HG02970 (cell line): ENCODE results near the gene B9D1.
A peak's percentile ranks its signal among the peaks of the same experiment; 100 is the strongest.

Experiments used
- ATAC-seq: cut with Tn5 transposase; IDR thresholded peaks from one replicate; pipeline ENCODE4 v1.9.1; 2021; ENCODE audit warnings: mild to moderate bottlenecking, moderate library complexity, moderate number of reproducible peaks; ENCODE audit not compliant: unreplicated experiment, low FRiP score

Gene B9D1

GRCh38 chr17:19308398-19308797 lies 54.1 kb downstream of the B9D1 start:
- ATAC-seq: no peak

DNA sequence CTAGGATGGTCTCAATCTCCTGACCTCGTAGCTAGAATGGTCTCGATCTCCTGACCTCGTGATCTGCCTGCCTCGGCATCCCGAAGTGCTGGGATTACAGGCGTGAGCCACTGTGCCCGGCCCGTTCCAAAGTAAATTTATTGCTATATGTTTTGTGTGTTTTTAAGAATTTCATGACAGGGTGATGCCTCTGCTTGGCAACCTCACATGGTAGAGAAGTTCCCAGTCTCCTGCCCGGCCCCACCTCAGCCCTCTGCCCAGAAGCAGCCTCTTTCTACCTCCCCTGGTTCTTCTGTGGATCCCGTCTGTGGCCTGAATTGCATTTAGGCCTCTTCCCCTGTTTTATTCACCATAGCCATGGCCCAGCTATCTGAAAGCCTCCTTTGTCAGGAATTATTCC lies 55.0 kb downstream of the B9D1 start:
- no peak for ATAC-seq

- ATAC-seq: peak; percentile 60
Observed at GRCh38 chr17:19306160-19307111, 56.1 kb downstream of the B9D1 start.

DNA sequence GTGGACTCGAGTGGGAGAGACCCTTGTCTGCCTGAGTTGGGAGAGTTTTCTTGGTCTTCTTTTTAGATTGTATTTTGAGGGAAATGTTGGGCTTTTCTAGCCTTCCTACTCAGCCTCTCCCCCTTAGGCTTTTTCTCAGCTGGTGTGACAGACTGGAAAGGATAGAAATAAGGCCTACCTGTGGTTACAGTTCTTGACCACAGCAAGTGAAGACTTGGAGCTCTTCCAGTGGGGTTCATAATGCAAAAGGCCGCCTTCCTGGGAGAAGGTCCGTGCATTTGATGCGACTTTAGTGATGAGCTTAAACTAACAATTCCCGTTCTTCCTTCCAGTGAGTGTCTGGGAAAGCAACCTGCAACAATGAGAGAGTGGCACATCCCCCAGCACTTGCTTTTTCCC lies 56.8 kb downstream of the B9D1 start:
- no peak for ATAC-seq

DNA sequence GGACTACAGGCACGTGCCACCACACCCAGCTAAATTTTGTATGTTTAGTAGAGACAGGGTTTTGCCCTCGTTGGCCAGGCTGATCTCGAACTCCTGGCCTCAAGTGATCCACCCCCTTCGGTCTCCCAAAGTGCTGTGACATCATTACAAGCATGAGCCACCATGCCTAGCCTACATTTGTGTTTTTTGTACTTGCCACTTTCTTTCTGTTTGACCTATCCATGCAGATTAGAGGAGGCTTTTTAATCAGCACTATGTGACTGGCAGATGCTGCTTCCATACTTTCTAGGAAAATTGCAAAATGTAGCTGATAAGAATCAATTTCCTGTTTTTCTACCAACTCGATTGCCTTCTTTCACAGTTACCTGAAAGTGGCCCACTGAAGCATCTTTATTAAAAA lies 57.3 kb downstream of the B9D1 start:
- ATAC-seq: no peak

GRCh38 chr17:19304751-19305150 lies 57.8 kb downstream of the B9D1 start:
- ATAC-seq: no peak

- ATAC-seq: no peak
Observed at GRCh38 chr17:19304209-19304608, 58.3 kb downstream of the B9D1 start.

DNA sequence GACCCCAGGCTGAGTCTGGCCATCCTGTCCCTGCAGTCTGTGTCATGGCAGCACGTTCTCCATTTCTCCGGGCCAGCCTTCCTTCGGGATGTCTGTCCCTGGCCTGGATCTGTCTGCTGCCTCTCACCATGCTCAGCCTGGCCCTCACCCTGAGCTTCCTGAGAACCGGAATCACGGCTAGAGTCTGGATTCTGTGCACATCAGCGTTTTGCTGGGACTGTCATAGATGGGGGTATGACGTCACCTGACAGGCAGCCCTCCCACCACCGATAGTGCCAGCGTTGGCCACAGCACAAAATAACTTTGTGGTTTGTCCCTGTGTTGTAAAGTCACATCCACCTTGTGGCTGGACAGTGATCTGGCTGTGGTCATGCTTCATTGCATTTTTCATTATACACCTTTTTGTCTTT lies 59.2 kb downstream of the B9D1 start:
- no peak for ATAC-seq

DNA sequence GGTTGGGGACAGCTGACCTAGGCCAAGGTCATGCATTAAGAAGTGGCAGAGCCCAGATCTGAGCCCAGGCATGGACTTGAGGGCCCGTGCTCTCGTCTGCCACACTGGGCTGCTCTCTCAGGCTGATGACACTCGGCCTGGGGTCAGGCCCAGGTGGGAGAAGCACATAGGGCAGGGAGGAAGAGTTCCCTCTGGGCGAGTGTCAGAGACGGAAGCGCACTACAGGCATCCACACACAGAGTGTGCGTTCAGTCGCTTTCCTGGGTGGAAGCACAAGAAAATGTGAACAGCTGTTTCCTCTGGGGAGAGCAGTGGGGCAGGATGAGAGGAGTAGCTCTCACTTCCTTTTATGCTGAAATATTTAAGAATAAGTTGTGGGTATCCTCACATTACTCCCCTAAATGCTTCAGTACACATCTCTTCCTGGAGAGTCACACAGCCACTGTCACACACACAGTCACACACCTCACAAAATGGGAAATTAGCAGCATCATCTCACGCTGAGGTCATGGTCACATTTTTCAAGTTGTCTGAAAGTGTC lies 59.7 kb downstream of the B9D1 start:
- ATAC-seq: no peak

DNA sequence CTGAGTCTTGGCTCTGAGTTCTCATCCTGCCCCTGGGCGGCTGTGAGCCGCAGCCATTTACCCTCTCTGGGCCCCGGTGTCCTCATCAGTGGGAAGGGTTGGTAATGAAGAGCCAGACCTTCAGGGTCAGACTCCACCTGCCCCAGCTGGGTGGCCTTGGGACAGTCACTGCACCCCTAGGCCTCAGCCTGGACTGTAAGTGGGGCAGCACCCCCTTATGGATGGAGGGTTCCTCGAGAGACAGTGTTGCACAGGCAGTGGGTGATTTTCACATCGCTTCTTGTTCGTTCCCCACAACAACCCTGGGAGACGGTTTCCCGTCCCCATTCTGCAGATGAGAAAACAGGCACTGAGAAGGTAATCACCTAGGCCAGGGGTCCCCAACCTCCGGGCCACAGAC lies 60.5 kb downstream of the B9D1 start:
- no peak for ATAC-seq

DNA sequence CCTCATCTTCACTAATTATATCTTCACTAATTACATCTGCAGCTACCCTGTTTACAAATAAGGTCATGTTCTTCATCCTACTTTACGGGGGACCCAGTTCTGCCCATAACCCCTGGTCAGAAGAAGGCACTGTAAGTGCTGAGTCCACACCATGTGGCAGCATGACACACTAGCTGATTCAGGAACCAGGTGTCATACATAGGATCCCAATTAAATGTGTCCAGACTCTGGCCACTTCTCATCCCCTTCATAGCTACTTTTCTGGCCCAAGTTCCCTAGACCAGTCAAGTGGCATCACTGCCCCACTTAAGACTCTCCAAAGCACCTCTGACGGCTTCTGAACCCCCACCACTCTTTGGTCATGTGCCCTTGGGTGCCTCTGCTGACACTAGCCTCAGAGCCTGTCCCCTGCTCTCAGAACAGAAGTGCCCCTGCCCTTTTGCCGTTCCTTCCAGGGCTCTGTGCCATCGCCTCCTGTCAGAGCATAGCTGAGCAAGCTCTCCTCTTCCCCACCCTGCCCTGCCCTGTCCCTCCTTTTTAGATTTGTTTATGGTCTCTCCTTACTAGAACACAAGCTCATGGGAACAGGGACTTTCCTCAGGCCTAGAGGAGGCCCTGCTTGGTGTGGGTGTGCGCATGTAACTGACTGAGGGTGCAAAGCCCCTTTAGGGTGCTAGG lies 61.1 kb downstream of the B9D1 start:
- no peak for ATAC-seq

GRCh38 chr17:19299866-19300265 lies 62.7 kb downstream of the B9D1 start:
- no peak for ATAC-seq

DNA sequence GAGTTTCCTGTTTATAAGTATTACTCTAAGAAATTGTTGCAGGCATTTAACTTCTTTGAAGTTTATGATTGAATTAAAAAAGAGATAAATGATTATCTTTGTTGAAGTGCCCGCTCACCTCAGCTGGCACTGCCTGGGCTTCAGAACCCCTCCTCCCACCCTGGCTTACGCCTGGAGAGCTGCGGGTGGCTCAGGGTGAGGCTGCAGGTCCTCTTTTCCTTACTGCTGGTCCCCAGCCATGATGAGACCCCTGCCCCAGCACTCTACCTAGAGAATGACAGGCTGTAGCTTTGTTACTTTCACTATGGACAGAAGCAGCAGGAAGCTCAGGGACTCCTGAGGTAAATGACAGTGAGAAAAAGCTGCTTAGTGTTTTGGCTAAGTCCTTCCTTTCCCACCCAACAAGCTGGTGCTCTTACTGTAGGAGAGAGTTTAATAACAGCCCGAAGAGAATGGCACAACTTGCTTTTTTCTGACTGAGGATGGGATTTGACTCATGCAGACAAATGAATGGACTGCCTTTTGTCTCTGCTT lies 63.2 kb downstream of the B9D1 start:
- ATAC-seq: no peak

GRCh38 chr17:19298569-19299213 lies 63.8 kb downstream of the B9D1 start:
- no peak for ATAC-seq

DNA sequence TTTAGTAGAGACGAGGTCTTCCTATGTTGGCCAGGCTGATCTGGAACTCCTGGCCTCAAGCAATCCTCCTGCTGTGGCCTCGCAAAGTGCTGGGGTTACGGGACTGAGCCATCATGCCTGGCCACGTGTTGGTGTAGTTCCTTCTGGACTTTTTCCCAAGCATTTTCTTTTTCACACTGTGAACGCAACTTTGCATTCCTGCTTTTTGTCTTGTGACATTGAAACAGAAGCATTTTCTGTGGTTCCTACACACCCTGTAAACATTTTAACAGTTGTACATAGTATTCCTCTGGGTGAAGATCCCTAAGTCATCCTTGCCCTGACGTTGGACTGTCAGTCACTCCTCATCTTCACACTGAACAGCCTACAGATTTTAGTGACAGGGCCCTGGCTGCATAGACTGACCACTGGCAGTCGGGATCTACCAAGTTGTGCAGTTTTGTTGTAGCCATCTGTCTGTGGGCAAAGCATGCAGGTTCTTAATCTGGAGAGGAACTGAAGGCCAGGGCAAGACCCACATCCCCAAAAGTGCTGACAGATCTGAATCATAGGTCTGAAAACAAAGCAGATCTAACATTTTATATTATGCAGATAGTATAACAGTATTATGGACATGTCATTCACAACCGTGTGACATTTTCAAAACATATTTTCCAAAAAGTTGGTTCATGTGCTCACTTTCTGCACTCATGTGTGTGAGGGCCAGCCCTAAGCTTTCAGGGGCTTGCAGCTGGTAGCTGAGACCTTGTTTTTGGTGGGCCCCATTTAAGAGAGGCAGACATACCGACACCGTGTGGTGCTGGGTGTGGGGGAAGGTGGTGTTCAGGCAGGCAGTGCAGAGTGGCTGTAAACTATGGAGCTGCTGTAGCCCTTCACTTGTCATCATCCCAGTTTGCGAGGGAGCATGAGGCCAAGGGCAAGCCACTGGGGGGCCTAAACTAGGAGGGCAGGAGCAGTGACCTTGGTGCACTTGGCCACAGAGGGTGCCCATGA lies 65.4 kb downstream of the B9D1 start:
- no peak for ATAC-seq

GRCh38 chr17:19295473-19296135 lies 66.9 kb downstream of the B9D1 start:
- no peak for ATAC-seq

- no peak for ATAC-seq
Observed at GRCh38 chr17:19294443-19294842, 68.1 kb downstream of the B9D1 start.
